HEK293T (cell line): ENCODE data around the gene NGFR.

ENCODE experiments used
- ARNT ChIP-seq: fragments of 450-650 bp; IDR thresholded peaks from 2 replicates; pipeline ENCODE4 v1.6.1; 2017; ENCODE audit warnings: mild to moderate bottlenecking
- BHLHE40 ChIP-seq: fragments of 450-650 bp; IDR thresholded peaks from 2 replicates; pipeline ENCODE4 v1.6.1; 2016; ENCODE audit warnings: mild to moderate bottlenecking, moderate library complexity, borderline replicate concordance
- ELF4 ChIP-seq: fragments of 450-650 bp; IDR thresholded peaks from 2 replicates; pipeline ENCODE4 v1.6.1; 2017; ENCODE audit warnings: antibody characterized with exemption
- FOXK2 ChIP-seq: fragments of 450-650 bp; IDR thresholded peaks from 2 replicates; pipeline ENCODE4 v1.6.1; 2016; ENCODE audit warnings: mild to moderate bottlenecking
- FOXM1 ChIP-seq: fragments of 450-650 bp; IDR thresholded peaks from 2 replicates; pipeline ENCODE4 v1.6.1; 2017; ENCODE audit warnings: mild to moderate bottlenecking, borderline replicate concordance
- HDGF ChIP-seq: fragments of 450-650 bp; IDR thresholded peaks from 2 replicates; pipeline ENCODE4 v1.6.1; 2017; ENCODE audit warnings: antibody characterized with exemption, borderline replicate concordance
- SP1 ChIP-seq: fragments of 450-650 bp; IDR thresholded peaks from 2 replicates; pipeline ENCODE4 v1.6.1; 2017
- SUZ12 ChIP-seq: fragments of 450-650 bp; IDR thresholded peaks from 2 replicates; pipeline ENCODE4 v1.6.1; 2016; ENCODE audit warnings: mild to moderate bottlenecking

GRCh38 chr17:49445591-49445990, 49.5 kb upstream of the NGFR start:
- TF ChIP-seq SP1 (no peak), SUZ12 (no peak), BHLHE40 (no peak), FOXM1 (no peak), ARNT (no peak), ELF4 (no peak), FOXK2 (no peak), HDGF (no peak)
